GM06990 (cell line): Measurements from ENCODE around the gene ZNF787.

Experiments
- DNase-seq: peaks from one replicate; pipeline ENCODE4 v3.0.0-alpha.2; 2011; ENCODE audit not compliant: insufficient read length; ENCODE audit errors: extremely low read depth
- H3K27me3 ChIP-seq: replicated peaks from 2 replicates; pipeline ENCODE4 v1.6.0; 2011; ENCODE audit warnings: low read length; ENCODE audit not compliant: control insufficient read depth, insufficient read depth
- H3K36me3 ChIP-seq: 2 replicates; pipeline ENCODE4 v1.5.1; 2011; ENCODE audit warnings: low read length; ENCODE audit not compliant: control insufficient read depth, insufficient read depth
- H3K4me3 ChIP-seq: replicated peaks from 2 replicates; pipeline ENCODE4 v1.5.1; 2011; ENCODE audit warnings: low read depth, mild to moderate bottlenecking, control low read depth, low read length
- CTCF ChIP-seq: IDR thresholded peaks from 2 replicates; pipeline ENCODE4 v1.5.1; 2011; ENCODE audit warnings: low read length, control low read depth, mild to moderate bottlenecking, inconsistent platforms; ENCODE audit not compliant: insufficient read depth, poor library complexity, severe bottlenecking

Gene ZNF787

GRCh38 chr19:56092685-56093631, 28.1 kb downstream of the ZNF787 start:
- DNase-seq, result no peak
- no peak for TF ChIP-seq CTCF
- no peaks in the 10 kb centered on the region for H3K27me3 ChIP-seq
- H3K36me3 ChIP-seq, result peaks cover 22% of the 10 kb centered on the region
- H3K4me3 ChIP-seq, result no peak overlapping the region

- DNase-seq, result no peak
- no peak for TF ChIP-seq CTCF
- H3K4me3 ChIP-seq, result no peak overlapping the region
- H3K27me3 ChIP-seq, result no peaks in the 10 kb centered on the region
- peaks cover 20% of the 10 kb centered on the region for H3K36me3 ChIP-seq
These were observed 29.1 kb downstream of the ZNF787 start for GRCh38 chr19:56091751-56092546.

- H3K4me3 ChIP-seq, result no peak overlapping the region
- H3K27me3 ChIP-seq, result no peaks in the 10 kb centered on the region
- no peak for TF ChIP-seq CTCF
- peaks cover 19% of the 10 kb centered on the region for H3K36me3 ChIP-seq
- DNase-seq, result no peak
These were observed 30.0 kb downstream of the ZNF787 start for GRCh38 chr19:56091066-56091490.

GRCh38 chr19:56089344-56089743, 31.8 kb downstream of the ZNF787 start:
- no peak for DNase-seq
- H3K36me3 ChIP-seq, result peaks cover 14% of the 10 kb centered on the region
- H3K27me3 ChIP-seq, result no peaks in the 10 kb centered on the region
- TF ChIP-seq CTCF, result no peak
- no peak overlapping the region for H3K4me3 ChIP-seq

GRCh38 chr19:56088497-56089215, 32.4 kb downstream of the ZNF787 start:
- TF ChIP-seq CTCF, result no peak
- H3K27me3 ChIP-seq, result no peaks in the 10 kb centered on the region
- peaks cover 14% of the 10 kb centered on the region for H3K36me3 ChIP-seq
- no peak overlapping the region for H3K4me3 ChIP-seq
- no peak for DNase-seq
